Liver (tissue), 9 donors: ENCODE results near the gene NEK6. TPM values are rescaled to one million over a fixed set of nuclear protein-coding genes. Genes with fewer than 3 reads are reported as not detected.
A peak's percentile ranks its signal among the peaks of the same experiment; 100 is the strongest.

Source experiments
- DNase-seq: peaks from one replicate; pipeline ENCODE4 v3.0.0-alpha.2; 2017; ENCODE audit warnings: low spot score
- H3K27ac ChIP-seq, 2 donors: one replicate each; pipeline ENCODE4 v1.7.0; 2013; ENCODE audit warnings: inconsistent platforms in 2 of 2, low read length in 2 of 2, control low read depth in 1 of 2, low read depth in 1 of 2, mild to moderate bottlenecking in 1 of 2
- H3K27me3 ChIP-seq, 4 donors: one replicate each; pipeline versions ENCODE4 v1.6.1 to v1.7.0; 2013; ENCODE audit warnings: low read length in 3 of 4, inconsistent platforms in 1 of 4, mild to moderate bottlenecking in 1 of 4, moderate library complexity in 1 of 4; ENCODE audit not compliant: control insufficient read depth in 4 of 4, insufficient read depth in 4 of 4
- H3K36me3 ChIP-seq, 4 donors: one replicate each; pipeline versions ENCODE4 v1.6.1 to v1.7.0; 2013; ENCODE audit warnings: low read length in 3 of 4, mild to moderate bottlenecking in 3 of 4, low read depth in 1 of 4, moderate library complexity in 1 of 4; ENCODE audit not compliant: control insufficient read depth in 4 of 4, insufficient read depth in 3 of 4
- H3K4me1 ChIP-seq, 4 donors: one replicate each; pipeline versions ENCODE4 v1.6.1 to v1.7.0; 2013; ENCODE audit warnings: low read length in 3 of 4, mild to moderate bottlenecking in 3 of 4, moderate library complexity in 1 of 4; ENCODE audit not compliant: control insufficient read depth in 4 of 4, insufficient read depth in 4 of 4
- H3K4me3 ChIP-seq, 3 donors: one replicate each; pipeline versions ENCODE4 v1.6.1 to v1.7.0; 2013; ENCODE audit warnings: low read length in 3 of 3, control low read depth in 1 of 3, low read depth in 1 of 3, mild to moderate bottlenecking in 1 of 3
- H3K9ac ChIP-seq, 2 donors: one replicate each; pipeline ENCODE4 v1.7.0; 2013; ENCODE audit warnings: low read length in 2 of 2, mild to moderate bottlenecking in 2 of 2, moderate library complexity in 2 of 2, control low read depth in 1 of 2, low read depth in 1 of 2
- H3K9me3 ChIP-seq, 4 donors: one replicate each; pipeline versions ENCODE4 v1.6.1 to v1.7.0; 2013; ENCODE audit warnings: low read length in 3 of 4; ENCODE audit not compliant: control insufficient read depth in 4 of 4
- ATF3 ChIP-seq: IDR thresholded peaks from 2 replicates; pipeline ENCODE4 v1.6.1; 2016; ENCODE audit warnings: antibody characterized with exemption
- CTCF ChIP-seq: fragments of 150-350 bp; IDR thresholded peaks from 2 replicates; pipeline ENCODE4 v1.5.1; 2017; ENCODE audit warnings: improper control_type of control experiment, low read depth, low read length; ENCODE audit not compliant: missing input control
- EGR1 ChIP-seq, 2 donors: IDR thresholded peaks; 2 replicates each; pipeline ENCODE4 v1.6.1; 2016 to 2018; ENCODE audit warnings: antibody characterized with exemption in 2 of 2, low read depth in 2 of 2
- FOXA1 ChIP-seq: IDR thresholded peaks from 2 replicates; pipeline ENCODE4 v1.6.1; 2016; ENCODE audit warnings: antibody characterized with exemption
- FOXA2 ChIP-seq: IDR thresholded peaks from 2 replicates; pipeline ENCODE4 v1.6.1; 2016; ENCODE audit warnings: antibody characterized with exemption
- HNF4A ChIP-seq, 2 donors: conservative IDR thresholded peaks; 2 replicates each; pipeline ENCODE4 v1.6.1; 2016; ENCODE audit warnings: antibody characterized with exemption in 2 of 2, mild to moderate bottlenecking in 2 of 2
- HNF4G ChIP-seq: IDR thresholded peaks from 2 replicates; pipeline ENCODE4 v1.6.1; 2016; ENCODE audit warnings: antibody characterized with exemption
- JUND ChIP-seq, 2 donors: IDR thresholded peaks; 2 replicates each; pipeline ENCODE4 v1.6.1; 2016; ENCODE audit warnings: antibody characterized with exemption in 2 of 2
- MAX ChIP-seq: IDR thresholded peaks from 2 replicates; pipeline ENCODE4 v1.6.1; 2016; ENCODE audit warnings: antibody characterized with exemption
- RAD21 ChIP-seq, 2 donors: IDR thresholded peaks; 2 replicates each; pipeline ENCODE4 v1.6.1; 2016; ENCODE audit warnings: antibody characterized with exemption in 2 of 2, mild to moderate bottlenecking in 2 of 2
- REST ChIP-seq: IDR thresholded peaks from 2 replicates; pipeline ENCODE4 v1.6.1; 2016; ENCODE audit warnings: antibody characterized with exemption, mild to moderate bottlenecking
- RXRA ChIP-seq, 2 donors: IDR thresholded peaks; 2 replicates each; pipeline ENCODE4 v1.6.1; 2017 to 2018; ENCODE audit warnings: antibody characterized with exemption in 2 of 2, mild to moderate bottlenecking in 1 of 2
- SP1 ChIP-seq: IDR thresholded peaks from 2 replicates; pipeline ENCODE4 v1.6.1; 2018; ENCODE audit warnings: antibody characterized with exemption, mild to moderate bottlenecking
- TAF1 ChIP-seq: conservative IDR thresholded peaks from 2 replicates; pipeline ENCODE4 v1.6.1; 2016; ENCODE audit warnings: antibody characterized with exemption, mild to moderate bottlenecking
- YY1 ChIP-seq: IDR thresholded peaks from 2 replicates; pipeline ENCODE4 v1.6.1; 2016; ENCODE audit warnings: antibody characterized with exemption, mild to moderate bottlenecking
- ZBTB33 ChIP-seq: IDR thresholded peaks from 2 replicates; pipeline ENCODE4 v1.6.1; 2016; ENCODE audit warnings: antibody characterized with exemption
- WGBS: extraction: QIAGEN DNeasy Blood & Tissue Kit; methylation state at CpG from one replicate; pipeline ENCODE4 v1.1.7; 2013; 5-methylcytosine and 5-hydroxymethylcytosine counted together
- polyA plus RNA-seq, 2 donors: library from polyadenylated mRNA; stranded (reverse) in 1 of 2; unstranded in 1 of 2; fragments of 200-250 nt in 1 of 2; fragments of >200 nt in 1 of 2; fragmentation: Nextera tagmentation in 1 of 2; extraction: Ambion mirVana in 1 of 2; gene quantifications; one replicate each; pipeline versions ENCODE4 v1.2.1 to v1.2.3, GENCODE V29; 2013 to 2015
- total RNA-seq, 2 donors: library from RNA; depleted of rRNA; stranded (reverse); fragments of >200 nt; gene quantifications; one replicate each; pipeline ENCODE4 v1.2.3, GENCODE V29; 2014
- donor health status: healthy.
- donor health status: healthy.
- donor health status: healthy.
- donor health status: healthy.
- donor health status: healthy.

Gene NEK6
- total and polyA plus RNA-seq, 4 donors: 32.5 to 49.7 (median 42.5) TPM

GRCh38 chr9:124283228-124283814 lies 25.6 kb downstream of the NEK6 start:
- Histone ChIP-seq H3K27me3 (no peaks in the 10 kb centered on the region), H3K4me1 (peaks cover 53 to 85% (median 72%) of the 10 kb centered on the region in 4 donors), H3K27ac (peak overlapping the region; percentile 95 to 98), H3K9ac (no peak overlapping the region), H3K9me3 (no peaks in the 10 kb centered on the region), H3K4me3 (no peak overlapping the region), H3K36me3 (no peaks in the 10 kb centered on the region)
- DNase-seq: no peak
- WGBS: 43% methylated on average over 15 of the region's 15 CpGs
- TF ChIP-seq FOXA1: no peak
- no peak for TF ChIP-seq CTCF
- no peak for TF ChIP-seq EGR1 (IDR thresholded peaks at IDR 0.05; ENCODE audit: low read depth in 2 of 2)
- no peak for TF ChIP-seq FOXA2
- TF ChIP-seq ZBTB33: no peak
- TF ChIP-seq TAF1: no peak
- no peak for TF ChIP-seq JUND (IDR thresholded peaks at IDR 0.05)
- no peak for TF ChIP-seq SP1
- TF ChIP-seq HNF4A (conservative IDR thresholded peaks at IDR 0.05): no peak

- H3K27me3 ChIP-seq: no peaks in the 10 kb centered on the region
- peak overlapping the region; percentile 61 to 78 for H3K9ac ChIP-seq
- no peak for DNase-seq
- H3K36me3 ChIP-seq: no peaks in the 10 kb centered on the region
- TF ChIP-seq RAD21 (IDR thresholded peaks at IDR 0.05) (peak in 1 of 2 donors; percentile 38), SP1 (peak; percentile 38), RXRA (IDR thresholded peaks at IDR 0.05) (peak; percentile 15 to 56), CTCF (no peak), REST (peak; percentile 12), HNF4A (conservative IDR thresholded peaks at IDR 0.05) (peak in 1 of 2 donors; percentile 61), EGR1 (IDR thresholded peaks at IDR 0.05; ENCODE audit: low read depth in 2 of 2) (peak in 1 of 2 donors; percentile 56), YY1 (peak; percentile 91), MAX (no peak), FOXA2 (peak; percentile 79), HNF4G (no peak), JUND (IDR thresholded peaks at IDR 0.05) (peak in 1 of 2 donors; percentile 14), FOXA1 (peak; percentile 70), ATF3 (no peak)
- H3K27ac ChIP-seq: peak overlapping the region; percentile 95 to 98
- peaks cover 50 to 78% (median 70%) of the 10 kb centered on the region in 4 donors for H3K4me1 ChIP-seq
- no peaks in the 10 kb centered on the region for H3K9me3 ChIP-seq
- peak overlapping the region; percentile 10 to 33 (median 29) for H3K4me3 ChIP-seq
- 44% methylated on average over 18 of the region's 18 CpGs for WGBS
These were observed 26.6 kb downstream of the NEK6 start for GRCh38 chr9:124284237-124284831.
